GM12801 (cell line): ENCODE measurements around the gene TTC12.

Source experiments
- TF ChIP-seq, protein P1 (sequence below): IDR thresholded peaks from one replicate; pipeline ENCODE4 v1.5.1; 2011; ENCODE audit warnings: control low read depth; ENCODE audit not compliant: insufficient read length; ENCODE audit errors: extremely low read depth

TTC12 gene

DNA sequence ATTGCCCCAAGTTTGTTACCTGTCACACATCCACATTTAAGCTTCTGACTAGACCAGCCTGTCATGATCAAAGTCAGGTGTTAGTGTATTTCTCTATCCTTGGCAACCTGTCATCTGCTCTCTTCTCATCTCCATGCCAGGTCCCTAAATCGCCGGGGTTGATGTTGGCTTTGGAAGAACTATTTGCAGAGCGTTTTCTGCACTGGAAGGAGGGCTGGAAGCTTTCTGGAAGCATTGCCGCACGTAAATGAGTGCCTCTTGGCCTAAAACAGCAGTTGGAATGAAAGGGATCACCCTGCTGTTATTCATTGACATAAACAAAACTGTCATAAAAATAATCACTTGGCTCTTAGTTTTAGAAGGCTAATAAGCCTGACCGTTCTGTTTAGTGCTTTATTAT, 1.4 kb downstream of the TTC12 start:
- TF ChIP-seq, protein P1, sequence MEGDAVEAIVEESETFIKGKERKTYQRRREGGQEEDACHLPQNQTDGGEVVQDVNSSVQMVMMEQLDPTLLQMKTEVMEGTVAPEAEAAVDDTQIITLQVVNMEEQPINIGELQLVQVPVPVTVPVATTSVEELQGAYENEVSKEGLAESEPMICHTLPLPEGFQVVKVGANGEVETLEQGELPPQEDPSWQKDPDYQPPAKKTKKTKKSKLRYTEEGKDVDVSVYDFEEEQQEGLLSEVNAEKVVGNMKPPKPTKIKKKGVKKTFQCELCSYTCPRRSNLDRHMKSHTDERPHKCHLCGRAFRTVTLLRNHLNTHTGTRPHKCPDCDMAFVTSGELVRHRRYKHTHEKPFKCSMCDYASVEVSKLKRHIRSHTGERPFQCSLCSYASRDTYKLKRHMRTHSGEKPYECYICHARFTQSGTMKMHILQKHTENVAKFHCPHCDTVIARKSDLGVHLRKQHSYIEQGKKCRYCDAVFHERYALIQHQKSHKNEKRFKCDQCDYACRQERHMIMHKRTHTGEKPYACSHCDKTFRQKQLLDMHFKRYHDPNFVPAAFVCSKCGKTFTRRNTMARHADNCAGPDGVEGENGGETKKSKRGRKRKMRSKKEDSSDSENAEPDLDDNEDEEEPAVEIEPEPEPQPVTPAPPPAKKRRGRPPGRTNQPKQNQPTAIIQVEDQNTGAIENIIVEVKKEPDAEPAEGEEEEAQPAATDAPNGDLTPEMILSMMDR, result no peak

DNA sequence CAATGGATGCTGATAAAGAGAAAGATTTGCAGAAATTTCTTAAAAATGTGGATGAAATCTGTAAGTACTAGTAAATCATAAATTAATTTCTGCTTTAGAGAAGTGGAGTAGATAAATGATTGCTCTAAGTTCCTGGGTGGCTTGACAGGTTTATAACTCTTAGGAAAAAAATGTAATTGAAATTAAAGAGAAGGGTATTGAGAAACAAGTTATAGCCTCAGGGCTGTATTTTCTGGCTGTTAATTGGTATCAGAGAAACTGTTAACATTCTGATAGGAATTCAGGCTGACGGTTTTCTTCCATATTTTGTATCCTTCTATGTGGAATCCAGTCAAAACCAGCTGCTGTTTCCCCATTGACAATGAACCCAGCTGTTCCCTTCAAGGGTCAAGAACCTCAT, 1.9 kb downstream of the TTC12 start:
- TF ChIP-seq, protein P1, result no peak

DNA sequence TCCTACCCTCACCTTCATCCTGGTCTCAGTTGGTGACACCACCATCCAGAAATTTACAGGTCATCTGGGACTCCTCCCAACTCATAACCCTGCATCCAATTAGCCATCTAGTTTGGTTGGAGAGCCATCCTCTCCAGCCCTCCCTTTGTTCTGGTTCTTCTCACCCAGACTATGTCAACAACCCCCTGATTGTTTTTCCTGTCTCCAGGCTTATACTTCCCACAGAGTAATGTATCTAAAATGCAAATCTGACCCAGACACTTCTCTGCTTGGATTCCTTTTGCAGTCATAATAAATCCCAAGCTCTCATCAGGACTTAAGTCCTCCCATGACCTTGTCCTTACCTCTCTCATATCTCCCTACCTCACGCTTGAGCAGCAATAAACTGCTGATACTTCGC, 3.0 kb downstream of the TTC12 start:
- TF ChIP-seq, protein P1, result no peak

DNA sequence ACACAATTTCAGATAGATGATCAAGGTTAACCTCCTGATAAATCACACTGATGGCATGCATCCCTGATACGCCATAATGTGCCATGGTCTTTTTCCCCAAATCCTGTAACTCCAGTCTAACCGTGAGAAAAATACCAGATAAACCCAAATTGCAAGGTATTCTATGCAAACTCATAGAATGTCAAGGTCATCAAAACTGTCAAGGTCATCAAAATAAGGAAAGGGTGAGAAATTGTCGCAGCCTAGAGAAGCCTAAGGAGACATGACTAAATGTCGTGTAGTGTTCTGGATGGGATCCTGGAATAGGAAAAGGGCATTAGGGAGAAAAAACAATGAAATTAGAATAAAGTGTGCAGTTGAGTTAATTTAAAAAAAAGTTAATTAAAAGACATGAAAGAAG, 4.7 kb downstream of the TTC12 start:
- TF ChIP-seq, protein P1, result no peak

DNA sequence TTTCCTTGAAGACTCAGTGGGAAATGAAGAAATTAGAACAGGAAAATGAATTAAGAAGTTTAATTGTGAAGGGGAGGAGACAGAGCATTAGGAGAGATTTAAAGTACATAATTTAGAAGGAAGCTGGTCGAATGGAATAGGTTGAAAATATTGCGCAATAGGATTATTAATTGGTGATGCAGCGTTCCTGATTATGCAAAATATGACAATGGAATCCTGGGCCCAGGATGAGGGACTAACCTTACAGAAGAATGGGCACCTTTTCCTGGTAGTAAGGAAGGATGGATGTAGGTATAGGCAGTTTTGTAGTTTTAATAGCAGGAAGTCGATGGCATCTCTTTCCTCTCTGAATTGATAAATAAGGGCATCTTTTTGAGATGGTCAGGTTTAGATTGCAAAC, 7.8 kb downstream of the TTC12 start:
- TF ChIP-seq, protein P1, result no peak

DNA sequence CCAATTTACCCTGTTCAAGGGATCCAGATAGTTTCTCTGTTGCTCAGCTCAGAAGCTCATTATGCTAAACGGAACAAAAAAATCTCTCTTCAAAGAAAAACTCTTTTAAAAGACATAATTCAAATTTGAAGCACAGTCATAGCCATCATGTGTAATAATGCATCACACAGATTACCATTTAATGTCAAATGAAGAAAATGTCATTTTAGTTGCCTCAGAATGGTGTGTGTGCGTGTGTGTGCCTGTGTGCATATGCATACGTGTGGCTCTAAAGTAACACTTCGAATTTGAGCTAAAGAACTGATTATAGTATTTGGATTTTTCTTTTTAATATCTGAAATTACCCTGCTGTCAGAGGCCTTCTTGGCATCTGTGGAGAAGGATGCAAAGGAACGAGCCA, 9.9 kb downstream of the TTC12 start:
- TF ChIP-seq, protein P1, result no peak

DNA sequence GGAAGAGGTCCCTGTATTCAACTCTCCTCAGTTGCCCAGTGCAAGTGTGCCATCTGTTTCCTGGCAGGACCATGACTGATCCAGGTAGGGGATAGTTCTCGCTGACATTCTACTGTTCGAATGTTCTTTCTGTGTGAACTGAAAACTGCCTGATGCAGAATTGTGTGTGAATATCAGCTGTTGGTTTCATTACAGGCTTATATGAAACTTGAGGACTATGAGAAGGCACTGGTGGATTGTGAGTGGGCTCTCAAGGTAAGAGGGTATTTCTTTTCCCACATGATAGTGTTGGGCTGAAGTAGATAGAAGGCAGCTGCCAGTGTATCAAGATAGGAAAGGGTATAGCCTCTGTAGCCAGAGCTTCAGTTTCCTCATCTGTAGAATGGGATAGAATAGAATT, 15.3 kb downstream of the TTC12 start:
- TF ChIP-seq, protein P1, result no peak

DNA sequence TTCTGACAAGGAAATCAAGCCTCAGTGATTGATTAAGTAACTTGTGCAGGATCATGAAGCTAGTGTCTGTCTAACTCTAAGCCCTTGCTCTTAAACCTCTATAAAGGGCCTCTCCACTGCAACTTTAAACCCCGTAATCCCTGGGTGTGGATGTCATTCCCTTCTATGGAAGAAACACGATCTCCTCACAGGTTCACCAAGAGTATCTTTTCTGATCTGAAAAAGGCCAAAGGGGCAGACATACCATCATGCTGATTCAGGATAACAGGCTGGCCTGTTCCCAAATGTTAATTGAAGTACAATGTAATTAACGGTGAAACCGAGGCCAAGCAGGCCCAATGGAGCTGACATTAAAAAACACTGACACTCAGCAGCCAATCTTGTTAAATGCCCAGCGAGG, 17.1 kb downstream of the TTC12 start:
- TF ChIP-seq, protein P1, result no peak
